Measurements from ENCODE around the gene RLN2. TPM values are rescaled to one million over a fixed set of nuclear protein-coding genes. Genes with fewer than 3 reads are reported as not detected.

Gene RLN2
- total and polyA plus RNA-seq, 2 experiments from 2014 or later, result not detected

DNA sequence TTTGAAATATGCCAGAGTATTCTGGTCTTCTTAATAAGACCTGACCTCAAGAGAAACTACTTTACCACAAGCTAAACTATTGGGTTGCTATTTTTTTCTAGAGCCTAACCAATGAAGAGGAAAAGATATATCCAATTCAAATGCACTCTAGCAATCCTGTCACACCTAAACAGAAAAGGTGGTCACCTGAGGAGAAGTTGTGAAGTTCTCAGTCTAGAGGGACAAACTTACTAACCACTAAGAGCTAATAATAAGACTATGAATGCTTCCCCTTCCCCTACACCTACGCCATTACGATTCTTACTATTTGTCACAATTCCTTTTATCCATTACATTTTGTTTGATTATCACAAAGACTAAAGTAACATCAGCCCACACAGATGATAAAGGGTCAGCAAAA lies 29.7 kb downstream of the RLN2 start:
- Histone ChIP-seq H3K27ac (no peak overlapping the region), H3K4me3 (no peak overlapping the region), H3K79me2 (ENCODE audit: insufficient read depth) (no peaks in the 10 kb centered on the region), H3K4me2 (ENCODE audit: unreplicated experiment) (no peak overlapping the region), H3K27me3 (replicated peaks; ENCODE audit: insufficient read depth) (no peaks in the 10 kb centered on the region), H3K36me3 (ENCODE audit: low read depth) (no peaks in the 10 kb centered on the region), H3K9me3 (ENCODE audit: low read depth) (no peaks in the 10 kb centered on the region), H2AFZ (no peak overlapping the region), H3K9me2 (ENCODE audit: insufficient read depth) (peaks cover 2% of the 10 kb centered on the region; the same call in 1 of the 2 replicates), H3K9ac (no peak overlapping the region), H3K4me1 (ENCODE audit: insufficient read depth) (no peaks in the 10 kb centered on the region), H4K20me1 (ENCODE audit: insufficient read depth) (no peaks in the 10 kb centered on the region), H3F3A (ENCODE audit: insufficient read depth) (no peaks in the 10 kb centered on the region)
- in situ Hi-C loops (cut with MboI), result no loop called here
- TF ChIP-seq EZH2 (IDR thresholded peaks at IDR 0.05; ENCODE audit: insufficient read depth, poor library complexity, severe bottlenecking) (no peak), EZH2phosphoT487 (IDR thresholded peaks at IDR 0.05; ENCODE audit: insufficient read depth, low read depth) (no peak)
- WGBS, 2 experiments (ENCODE audit: low coverage in 1 of 2, low lambda C conversion rate in 2 of 2, missing lambda C conversion rate in 2 of 2), result 47 to 61% methylated on average over 2 of the region's 2 CpGs
- no peak for DNase-seq

DNA sequence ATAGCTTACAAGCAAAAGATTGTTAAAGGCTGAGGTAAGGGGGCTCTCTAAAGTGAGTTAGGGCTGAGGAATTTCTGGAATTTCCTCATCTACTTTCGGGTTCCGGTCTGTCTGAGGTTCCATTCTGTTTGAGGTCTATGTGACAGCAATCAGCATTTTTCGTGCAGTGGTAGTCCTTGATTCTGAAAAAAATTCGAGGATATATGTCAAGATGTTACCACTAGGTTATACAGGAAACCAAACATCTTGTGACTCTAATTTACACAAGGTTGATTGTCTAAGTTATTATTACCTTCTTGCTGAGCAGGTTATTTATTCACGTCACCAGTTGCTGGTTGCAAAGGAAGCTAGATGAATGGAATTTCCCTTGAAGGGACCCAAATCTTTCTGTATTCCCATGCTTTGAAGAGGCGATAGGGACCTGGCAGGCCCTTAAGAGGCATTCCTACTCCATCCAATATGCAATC lies 35.2 kb downstream of the RLN2 start:
- Histone ChIP-seq H3F3A (ENCODE audit: insufficient read depth) (peaks cover 10% of the 10 kb centered on the region; the same call in 1 of the 2 replicates), H3K4me2 (ENCODE audit: unreplicated experiment) (peak overlapping the region; percentile 44), H3K36me3 (ENCODE audit: low read depth) (no peaks in the 10 kb centered on the region), H3K27me3 (replicated peaks; ENCODE audit: insufficient read depth) (no peaks in the 10 kb centered on the region), H3K27ac (no peak overlapping the region), H3K9me3 (ENCODE audit: low read depth) (no peaks in the 10 kb centered on the region), H3K9ac (no peak overlapping the region), H3K4me1 (ENCODE audit: insufficient read depth) (peaks cover 17% of the 10 kb centered on the region), H3K79me2 (ENCODE audit: insufficient read depth) (no peaks in the 10 kb centered on the region), H2AFZ (peak overlapping the region; percentile 53; the same call in 1 of the 2 replicates), H3K4me3 (0 out of 2 replicates have a peak overlapping the region, but pooled peaks have one; percentile 2), H3K9me2 (ENCODE audit: insufficient read depth) (peaks cover 8% of the 10 kb centered on the region; the same call in 1 of the 2 replicates), H4K20me1 (ENCODE audit: insufficient read depth) (no peaks in the 10 kb centered on the region)
- DNase-seq, result peak; percentile 19
- in situ Hi-C loops (cut with MboI), result no loop called here
- TF ChIP-seq EZH2phosphoT487 (IDR thresholded peaks at IDR 0.05; ENCODE audit: insufficient read depth, low read depth) (no peak), EZH2 (IDR thresholded peaks at IDR 0.05; ENCODE audit: insufficient read depth, poor library complexity, severe bottlenecking) (no peak)
- 45 to 52% methylated on average over 6 of the region's 6 CpGs for WGBS, 2 experiments (ENCODE audit: low coverage in 1 of 2, low lambda C conversion rate in 2 of 2, missing lambda C conversion rate in 2 of 2)

GRCh38 chr9:5265939-5266338 lies 38.6 kb downstream of the RLN2 start:
- Histone ChIP-seq H3K9me3 (ENCODE audit: low read depth) (no peaks in the 10 kb centered on the region), H3K4me3 (no peak overlapping the region), H2AFZ (no peak overlapping the region), H3K4me2 (ENCODE audit: unreplicated experiment) (no peak overlapping the region), H3K27me3 (replicated peaks; ENCODE audit: insufficient read depth) (no peaks in the 10 kb centered on the region), H3K27ac (no peak overlapping the region), H3K79me2 (ENCODE audit: insufficient read depth) (no peaks in the 10 kb centered on the region), H3K36me3 (ENCODE audit: low read depth) (no peaks in the 10 kb centered on the region), H3K9me2 (ENCODE audit: insufficient read depth) (peaks cover 8% of the 10 kb centered on the region; the same call in 1 of the 2 replicates), H3K4me1 (ENCODE audit: insufficient read depth) (peaks cover 17% of the 10 kb centered on the region), H3K9ac (no peak overlapping the region), H4K20me1 (ENCODE audit: insufficient read depth) (no peaks in the 10 kb centered on the region), H3F3A (ENCODE audit: insufficient read depth) (peaks cover 10% of the 10 kb centered on the region; the same call in 1 of the 2 replicates)
- TF ChIP-seq EZH2phosphoT487 (IDR thresholded peaks at IDR 0.05; ENCODE audit: insufficient read depth, low read depth) (no peak), EZH2 (IDR thresholded peaks at IDR 0.05; ENCODE audit: insufficient read depth, poor library complexity, severe bottlenecking) (no peak)
- in situ Hi-C loops (cut with MboI), result no loop called here
- no peak for DNase-seq
- 43 to 100% methylated on average over 1 of the region's 1 CpG for WGBS, 2 experiments (ENCODE audit: low coverage in 1 of 2, low lambda C conversion rate in 2 of 2, missing lambda C conversion rate in 2 of 2)

DNA sequence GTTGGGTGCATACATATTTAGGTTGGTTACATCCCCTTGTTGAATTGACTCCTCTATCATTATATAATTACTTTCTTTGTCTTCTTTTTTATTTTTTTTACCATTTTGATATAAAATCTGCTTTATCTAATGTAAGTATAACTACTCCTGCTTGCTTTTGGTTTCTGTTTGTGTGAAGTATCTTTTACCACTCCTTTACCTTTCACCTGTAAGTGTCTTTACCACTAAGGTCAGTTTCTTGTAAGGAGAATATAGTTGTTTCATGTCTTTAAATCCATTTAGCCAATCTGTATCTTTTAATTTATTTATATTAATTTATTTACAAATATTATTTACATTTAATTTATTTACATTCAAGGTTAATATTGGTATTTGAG lies 40.3 kb downstream of the RLN2 start:
- no peak for DNase-seq
- Histone ChIP-seq H3K36me3 (ENCODE audit: low read depth) (no peaks in the 10 kb centered on the region), H3K4me1 (ENCODE audit: insufficient read depth) (peaks cover 12% of the 10 kb centered on the region), H3K9ac (no peak overlapping the region), H3K27me3 (replicated peaks; ENCODE audit: insufficient read depth) (no peaks in the 10 kb centered on the region), H3F3A (ENCODE audit: insufficient read depth) (peaks cover 7% of the 10 kb centered on the region; the same call in 1 of the 2 replicates), H3K4me2 (ENCODE audit: unreplicated experiment) (no peak overlapping the region), H3K9me2 (ENCODE audit: insufficient read depth) (0 out of 2 replicates have a peak, but pooled peaks cover 5% of the 10 kb centered on the region), H3K4me3 (no peak overlapping the region), H3K27ac (no peak overlapping the region), H2AFZ (no peak overlapping the region), H3K79me2 (ENCODE audit: insufficient read depth) (no peaks in the 10 kb centered on the region), H3K9me3 (ENCODE audit: low read depth) (no peaks in the 10 kb centered on the region), H4K20me1 (ENCODE audit: insufficient read depth) (no peaks in the 10 kb centered on the region)
- TF ChIP-seq EZH2 (IDR thresholded peaks at IDR 0.05; ENCODE audit: insufficient read depth, poor library complexity, severe bottlenecking), result no peak
- TF ChIP-seq EZH2phosphoT487 (IDR thresholded peaks at IDR 0.05; ENCODE audit: insufficient read depth, low read depth), result no peak
- in situ Hi-C loops (cut with MboI), result no loop called here

Measured in GM23248 (cell line).